GM18867 (cell line): Measurements from ENCODE around the gene SRSF3.
"Not testable (repeated sequence)": the region's sequence is repeated elsewhere in the genome, so short reads cannot be mapped to it uniquely, and the experiment has no call there.

Experiments used
- ATAC-seq: cut with Tn5 transposase; IDR thresholded peaks from one replicate; pipeline ENCODE4 v1.9.1; 2021; ENCODE audit warnings: mild to moderate bottlenecking, moderate library complexity; ENCODE audit not compliant: unreplicated experiment

SRSF3 gene

GRCh38 chr6:36574679-36575078 is 19.5 kb upstream of the SRSF3 start:
- ATAC-seq: no peak

DNA sequence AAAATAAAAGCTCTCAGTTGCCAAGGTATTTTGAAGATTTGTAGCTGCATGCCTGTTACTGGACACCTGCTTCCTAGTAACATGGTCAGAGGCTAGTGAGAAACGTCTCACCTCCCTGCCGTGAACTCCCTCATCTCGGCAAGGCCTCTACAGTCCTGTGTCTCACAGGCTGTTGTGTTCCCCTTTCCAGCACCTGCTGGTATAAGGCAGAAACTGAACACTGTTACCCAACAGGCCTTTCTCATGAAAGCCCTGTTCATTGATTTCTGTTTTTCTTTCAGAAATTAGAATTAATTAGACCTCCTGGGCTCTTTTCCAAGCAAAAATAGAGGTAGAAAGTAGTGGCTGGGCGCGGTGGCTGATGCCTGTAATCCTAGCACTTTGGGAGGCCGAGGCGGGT is 17.6 kb upstream of the SRSF3 start:
- no peak for ATAC-seq

DNA sequence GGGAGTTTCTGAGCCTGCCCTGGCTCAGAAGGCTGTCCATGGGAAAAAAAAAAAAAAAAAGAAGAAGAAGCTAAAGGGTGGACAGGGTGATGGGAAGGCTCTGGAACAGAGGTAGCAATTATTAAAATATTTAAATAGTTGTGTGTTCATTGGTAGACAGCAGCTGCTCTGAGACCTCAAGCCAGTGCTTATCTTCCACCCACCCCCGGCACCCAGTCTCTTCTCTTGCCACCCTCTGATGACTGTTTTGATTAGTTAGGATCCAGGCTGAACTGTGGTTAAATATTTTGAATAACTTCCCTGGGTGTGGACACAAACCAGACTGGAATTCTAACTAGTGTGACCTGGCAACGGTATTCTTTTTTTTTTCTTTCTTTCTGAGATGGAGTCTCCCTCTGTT is 16.9 kb upstream of the SRSF3 start:
- no peak for ATAC-seq

- ATAC-seq: no peak
Observed at GRCh38 chr6:36578030-36578429, 16.1 kb upstream of the SRSF3 start.

GRCh38 chr6:36578431-36578830 is 15.7 kb upstream of the SRSF3 start:
- no peak for ATAC-seq

- no peak for ATAC-seq
Observed at GRCh38 chr6:36580184-36580526, 14.0 kb upstream of the SRSF3 start.

DNA sequence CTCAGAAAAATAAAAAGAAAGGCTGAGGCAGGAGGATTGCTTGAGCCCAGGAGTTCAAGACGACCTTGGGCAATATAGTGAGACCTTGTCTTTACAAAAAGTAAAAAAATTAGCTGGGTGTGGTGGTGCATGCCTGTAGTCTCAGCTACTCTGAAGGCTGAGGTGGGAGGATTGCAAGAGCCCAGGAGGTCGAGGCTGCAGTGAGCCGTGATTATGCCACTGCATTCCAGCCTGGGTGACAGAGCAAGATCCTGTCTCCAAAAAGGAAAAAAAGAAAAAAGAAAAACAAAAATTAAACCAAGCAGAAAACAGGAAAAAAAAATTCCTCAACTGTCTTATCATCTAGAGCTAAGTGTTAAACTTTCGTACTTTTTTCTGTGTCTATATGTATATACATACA is 12.4 kb upstream of the SRSF3 start:
- ATAC-seq: no peak

DNA sequence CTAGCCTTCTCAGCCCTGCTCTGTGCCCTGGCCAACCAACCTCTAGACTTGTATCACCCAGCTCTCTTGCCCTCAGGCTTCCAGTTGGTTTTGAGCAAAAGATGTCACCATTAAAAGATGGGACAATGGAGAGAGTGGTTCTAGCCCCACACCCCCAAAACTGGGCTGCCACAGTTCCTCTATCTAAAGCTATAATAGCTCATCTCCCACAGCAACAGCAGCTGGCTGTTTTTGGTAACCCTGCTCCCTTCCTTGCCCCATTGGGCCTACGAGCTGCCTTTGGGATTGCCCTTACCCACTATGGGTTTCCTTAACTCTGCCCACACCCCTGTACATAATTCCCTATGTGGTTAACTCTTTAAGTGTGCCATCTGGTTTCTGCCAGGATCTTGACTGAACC is 7.6 kb upstream of the SRSF3 start:
- no peak for ATAC-seq

GRCh38 chr6:36589025-36589400 is 5.1 kb upstream of the SRSF3 start:
- ATAC-seq: not testable (repeated sequence)

DNA sequence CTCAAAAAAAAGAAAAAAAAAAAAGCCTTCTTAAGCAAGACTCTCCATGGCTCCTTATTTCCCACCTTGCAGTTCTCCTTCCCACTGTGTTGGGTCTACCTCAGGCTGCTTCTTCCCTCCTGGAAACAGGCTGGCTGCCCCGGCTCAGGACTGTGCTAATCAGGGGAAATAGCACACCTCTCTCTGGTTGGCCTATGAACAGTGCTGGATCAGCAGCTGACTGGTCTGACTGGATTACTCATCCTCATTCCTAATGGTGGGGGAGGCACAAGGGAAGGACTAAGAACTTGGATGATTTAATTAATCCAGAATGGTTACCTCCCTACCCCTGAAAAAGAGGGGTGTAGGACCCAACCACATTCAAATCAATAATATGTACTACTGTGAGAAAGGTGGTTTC is 3.9 kb upstream of the SRSF3 start:
- ATAC-seq: no peak

DNA sequence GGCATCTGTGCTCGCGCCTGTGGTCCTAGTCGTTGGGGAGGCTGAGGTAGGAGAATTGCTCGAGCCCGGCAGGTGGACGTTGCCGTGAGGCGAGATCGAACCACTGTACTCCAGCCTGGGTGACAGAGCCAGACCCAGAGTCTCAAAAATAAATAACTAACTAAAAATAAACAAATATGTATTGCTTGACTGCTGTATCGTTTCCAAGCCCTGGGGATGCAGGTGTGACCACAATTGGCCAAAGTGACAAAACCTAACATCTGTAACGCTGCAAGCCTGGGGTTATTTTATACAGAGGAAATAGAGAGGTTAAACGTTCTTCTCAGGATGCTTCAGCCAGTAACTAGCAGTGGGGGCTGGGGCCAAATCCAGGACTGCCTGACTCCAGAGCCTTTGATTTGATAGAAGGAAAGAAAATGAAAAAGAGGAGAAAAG is 1.9 kb upstream of the SRSF3 start:
- peak; percentile 45 for ATAC-seq

DNA sequence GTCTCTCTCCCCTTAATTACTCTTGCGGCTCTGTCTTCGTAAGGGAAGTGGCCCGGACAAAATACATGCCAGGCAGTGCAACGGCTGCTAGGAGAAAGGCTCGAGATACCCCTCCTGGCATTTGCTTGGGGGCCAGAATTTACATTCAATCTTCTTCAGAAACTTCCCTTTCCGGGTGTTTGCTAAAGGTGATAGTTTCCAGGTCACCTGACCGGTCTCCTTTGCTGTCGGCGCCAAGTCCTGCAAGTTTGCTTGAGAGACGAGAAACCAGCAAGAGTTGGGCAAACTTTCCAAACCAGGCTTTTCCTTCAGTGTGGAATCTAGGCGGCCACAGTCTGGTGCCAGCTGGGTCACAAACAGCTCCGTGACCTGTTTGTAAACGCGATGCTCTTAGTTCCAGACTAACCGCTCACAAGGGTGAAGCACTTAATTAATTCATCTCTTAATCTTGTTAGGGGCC is 563 bp upstream of the SRSF3 start:
- ATAC-seq: peak; percentile 17

GRCh38 chr6:36594816-36595643 is 868 bp downstream of the SRSF3 start:
- ATAC-seq: no peak

DNA sequence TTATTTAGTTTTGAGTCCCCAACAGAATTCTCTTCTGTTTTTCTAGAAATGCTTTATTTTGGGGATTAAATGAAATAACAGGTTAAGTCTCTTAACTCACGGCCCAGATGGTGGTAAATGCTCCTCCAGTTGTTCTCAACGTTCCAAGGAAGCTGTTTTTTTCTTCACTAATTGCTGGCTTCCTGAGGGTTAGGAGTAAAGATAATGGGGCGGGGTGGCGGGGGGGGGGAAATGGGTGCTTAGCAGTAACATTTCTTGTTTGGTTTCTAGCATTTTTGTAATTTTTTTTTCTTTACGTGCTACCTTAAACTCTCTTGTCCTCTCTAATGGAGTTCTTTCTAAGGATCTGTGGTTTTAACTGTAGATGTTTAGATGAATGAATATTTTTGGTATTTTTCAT is 2.2 kb downstream of the SRSF3 start:
- no peak for ATAC-seq

DNA sequence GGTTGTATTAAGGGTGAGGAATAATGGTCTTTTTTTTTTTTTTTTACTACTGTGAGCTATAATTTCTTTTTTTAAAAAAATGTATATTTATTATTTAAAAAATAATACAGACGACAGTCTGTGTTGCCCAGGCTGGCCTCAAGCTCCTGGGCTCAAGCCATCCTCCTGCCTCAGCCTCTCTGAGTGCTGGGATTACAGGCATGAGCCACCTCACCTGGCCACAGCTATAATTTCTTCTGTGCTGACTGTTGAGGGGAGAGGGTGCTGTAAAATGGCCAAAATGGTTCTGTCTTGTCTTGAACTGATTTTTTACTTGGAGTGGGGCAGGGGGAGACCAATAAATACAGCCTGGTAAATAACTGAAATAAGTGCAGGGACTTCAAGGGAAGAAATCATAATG is 3.6 kb downstream of the SRSF3 start:
- ATAC-seq: no peak

DNA sequence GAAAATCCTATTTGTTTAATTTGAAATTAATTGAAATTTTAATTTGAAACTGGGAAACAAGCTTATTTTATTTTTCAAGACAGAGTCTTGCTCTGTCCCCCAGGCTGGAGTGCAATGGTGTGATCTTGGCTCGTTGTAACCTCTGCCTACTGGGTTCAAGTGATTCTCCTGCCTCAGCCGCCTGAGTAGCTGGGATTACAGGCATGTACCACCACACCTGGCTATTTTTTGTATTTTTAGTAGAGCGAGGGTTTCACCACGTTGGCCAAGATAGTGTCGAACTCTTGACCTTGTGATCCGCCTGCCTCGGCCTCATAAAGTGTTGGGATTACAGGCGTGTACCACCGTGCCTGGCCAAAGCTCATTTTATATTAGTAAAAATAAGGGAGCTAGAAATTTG is 4.2 kb downstream of the SRSF3 start:
- ATAC-seq: no peak

- ATAC-seq: no peak
Observed at GRCh38 chr6:36598739-36599318, 4.7 kb downstream of the SRSF3 start.

DNA sequence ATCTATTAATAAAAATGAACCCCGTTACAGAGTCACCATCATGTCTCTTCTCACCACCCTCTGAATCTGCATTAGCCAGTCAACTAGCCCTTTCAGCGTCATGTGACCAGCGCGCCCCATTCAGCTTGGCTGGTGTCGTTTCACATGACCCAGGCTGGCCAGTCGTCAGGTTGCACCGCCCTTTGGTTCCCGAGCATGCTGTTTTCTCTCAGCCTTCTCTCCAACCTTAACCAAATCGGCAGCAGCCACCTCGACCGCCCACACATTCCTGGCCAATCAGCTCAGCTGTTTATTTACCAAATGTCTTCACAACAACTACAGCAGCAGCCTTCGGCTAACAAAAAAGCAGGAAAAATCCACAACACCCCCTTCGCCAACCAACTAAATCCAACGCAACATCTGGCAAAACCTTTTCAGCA is 5.6 kb downstream of the SRSF3 start:
- no peak for ATAC-seq

- ATAC-seq: no peak
Observed at GRCh38 chr6:36600564-36601146, 6.5 kb downstream of the SRSF3 start.

GRCh38 chr6:36601818-36602217 is 7.7 kb downstream of the SRSF3 start:
- ATAC-seq: not testable (repeated sequence)

DNA sequence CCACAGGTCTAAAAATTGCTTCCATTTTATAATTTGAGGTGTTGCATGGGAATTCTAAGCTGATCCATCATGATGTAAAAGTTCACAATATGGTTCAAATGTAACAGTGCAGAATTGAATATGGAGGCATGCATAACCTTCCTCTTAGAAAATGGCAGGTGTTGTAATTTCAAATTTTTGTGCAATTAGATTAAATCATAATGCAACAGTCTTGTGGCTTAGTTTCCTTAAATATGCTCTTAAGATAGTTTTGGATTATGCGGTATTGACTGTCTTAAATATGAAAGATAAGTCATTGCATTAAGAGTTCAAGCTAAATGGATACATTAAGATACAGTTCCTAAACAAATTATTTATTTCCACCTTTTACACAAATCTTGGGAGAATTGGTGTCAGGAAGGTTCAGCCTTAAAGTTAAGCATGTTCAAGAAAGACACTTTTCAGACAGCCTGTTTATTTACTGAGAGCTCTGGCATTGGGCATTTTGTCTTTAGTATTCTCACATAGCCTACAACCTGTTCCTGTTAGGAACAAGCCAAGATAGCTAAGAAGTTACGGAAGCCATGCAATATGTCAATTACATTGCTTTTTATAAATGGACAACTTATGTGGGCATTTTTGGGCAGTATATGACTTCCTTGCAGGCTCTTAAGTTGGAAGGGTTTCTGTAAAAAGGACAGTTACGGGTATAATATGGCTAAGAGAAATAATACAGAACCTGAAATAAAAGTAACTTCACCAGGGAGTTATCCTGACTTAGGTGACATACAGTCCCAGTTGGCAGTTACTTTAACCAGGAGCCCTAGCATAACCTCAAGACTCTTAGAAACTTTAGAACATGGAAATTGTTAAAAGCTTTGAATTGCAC is 9.3 kb downstream of the SRSF3 start:
- no peak for ATAC-seq
